Activated CD8-positive, alpha-beta memory T cell treated with anti-CD3 and anti-CD28 coated beads, Interleukin-2, amount 50 U/mL, for 48 hours (primary cell): ENCODE data around the gene GSTO1.
"Not testable (repeated sequence)": the region's sequence is repeated elsewhere in the genome, so short reads cannot be mapped to it uniquely, and the experiment has no call there.

Source experiments
- DNase-seq: peaks from one replicate; pipeline ENCODE4 v3.0.0-alpha.2; 2020

The GSTO1 gene

GRCh38 chr10:104254493-104255310 lies at the start of gene GSTO1:
GSTO1 (plus strand) TSS chr10:104254892; CDS start chr10:104254929, 37 bp downstream.
- DNase-seq = peak; percentile 79

GRCh38 chr10:104208730-104209129 lies 46.0 kb upstream of the GSTO1 start:
- DNase-seq = no peak

GRCh38 chr10:104209575-104210198 lies 45.0 kb upstream of the GSTO1 start:
- DNase-seq = no peak

- no peak for DNase-seq
These were observed 38.1 kb upstream of the GSTO1 start for GRCh38 chr10:104216631-104217030.

GRCh38 chr10:104218751-104219150 lies 35.9 kb upstream of the GSTO1 start:
- no peak for DNase-seq

GRCh38 chr10:104220522-104220921 lies 34.2 kb upstream of the GSTO1 start:
- no peak for DNase-seq

- DNase-seq = no peak
These were observed 31.4 kb upstream of the GSTO1 start for GRCh38 chr10:104223304-104223703.

- no peak for DNase-seq
These were observed 24.2 kb upstream of the GSTO1 start for GRCh38 chr10:104230490-104230889.

GRCh38 chr10:104231784-104232612 lies 22.7 kb upstream of the GSTO1 start, which contains the start of gene CFAP43:
CFAP43 (minus strand) TSS chr10:104232364; CDS start chr10:104232246, 118 bp downstream.
- peak; percentile 100 for DNase-seq

- no peak for DNase-seq
These were observed 22.0 kb upstream of the GSTO1 start for GRCh38 chr10:104232613-104233102.

- no peak for DNase-seq
These were observed 20.9 kb upstream of the GSTO1 start for GRCh38 chr10:104233817-104234216.

GRCh38 chr10:104234934-104235333 lies 19.8 kb upstream of the GSTO1 start:
- no peak for DNase-seq

GRCh38 chr10:104235801-104236200 lies 18.9 kb upstream of the GSTO1 start:
- no peak for DNase-seq

GRCh38 chr10:104240078-104240477 lies 14.6 kb upstream of the GSTO1 start:
- no peak for DNase-seq

- DNase-seq = no peak
These were observed 12.1 kb upstream of the GSTO1 start for GRCh38 chr10:104242545-104242944.

- not testable (repeated sequence) for DNase-seq
These were observed 11.7 kb upstream of the GSTO1 start for GRCh38 chr10:104243009-104243408.

- DNase-seq = no peak
These were observed 11.2 kb upstream of the GSTO1 start for GRCh38 chr10:104243512-104243911.

GRCh38 chr10:104245066-104245632 lies 9.5 kb upstream of the GSTO1 start:
- DNase-seq = no peak

GRCh38 chr10:104246976-104247375 lies 7.7 kb upstream of the GSTO1 start:
- DNase-seq = no peak

GRCh38 chr10:104247513-104248146 lies 7.1 kb upstream of the GSTO1 start:
- no peak for DNase-seq

GRCh38 chr10:104248931-104249330 lies 5.8 kb upstream of the GSTO1 start:
- DNase-seq = not testable (repeated sequence)

- DNase-seq = no peak
These were observed 4.3 kb upstream of the GSTO1 start for GRCh38 chr10:104250371-104250770.
